Measurements from ENCODE around the gene RIMS4. TPM values are rescaled to one million over a fixed set of nuclear protein-coding genes. Genes with fewer than 3 reads are reported as not detected.
"Not testable (repeated sequence)": the region's sequence is repeated elsewhere in the genome, so short reads cannot be mapped to it uniquely, and the experiment has no call there.

The RIMS4 gene
- total and polyA plus RNA-seq, 3 donors from 2014 or later, result 29.7 to 72.1 (median 32.1) TPM

DNA sequence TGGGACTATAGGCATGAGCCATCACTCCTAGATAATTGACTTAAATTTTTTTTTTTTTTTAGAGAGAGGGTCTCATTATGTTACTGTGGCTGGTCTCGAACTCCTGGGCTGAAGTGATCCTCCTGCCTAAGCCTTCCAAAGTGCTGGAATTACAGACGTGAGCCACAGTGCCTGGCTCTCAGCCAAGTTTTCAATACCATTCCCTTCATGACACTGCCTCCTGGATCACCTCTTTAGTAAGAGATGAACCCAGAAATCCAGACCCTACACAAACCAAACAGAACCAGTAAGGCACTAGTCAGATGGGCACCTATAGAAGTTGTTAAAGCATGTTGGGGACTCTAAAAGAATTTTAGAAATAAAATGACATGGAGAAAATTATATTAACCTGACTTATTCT is 18.3 kb upstream of the RIMS4 start:
- Histone ChIP-seq H3K36me3 (ENCODE audit: low read depth, missing control alignments) (no peaks in the 10 kb centered on the region), H3K4me1 (no peaks in the 10 kb centered on the region), H3K9me3 (no peaks in the 10 kb centered on the region), H3K4me3 (no peak overlapping the region), H3K27me3 (no peaks in the 10 kb centered on the region), H3K27ac (no peak overlapping the region)
- no peak for TF ChIP-seq POLR2A (IDR thresholded peaks at IDR 0.05)
- TF ChIP-seq, protein P1, sequence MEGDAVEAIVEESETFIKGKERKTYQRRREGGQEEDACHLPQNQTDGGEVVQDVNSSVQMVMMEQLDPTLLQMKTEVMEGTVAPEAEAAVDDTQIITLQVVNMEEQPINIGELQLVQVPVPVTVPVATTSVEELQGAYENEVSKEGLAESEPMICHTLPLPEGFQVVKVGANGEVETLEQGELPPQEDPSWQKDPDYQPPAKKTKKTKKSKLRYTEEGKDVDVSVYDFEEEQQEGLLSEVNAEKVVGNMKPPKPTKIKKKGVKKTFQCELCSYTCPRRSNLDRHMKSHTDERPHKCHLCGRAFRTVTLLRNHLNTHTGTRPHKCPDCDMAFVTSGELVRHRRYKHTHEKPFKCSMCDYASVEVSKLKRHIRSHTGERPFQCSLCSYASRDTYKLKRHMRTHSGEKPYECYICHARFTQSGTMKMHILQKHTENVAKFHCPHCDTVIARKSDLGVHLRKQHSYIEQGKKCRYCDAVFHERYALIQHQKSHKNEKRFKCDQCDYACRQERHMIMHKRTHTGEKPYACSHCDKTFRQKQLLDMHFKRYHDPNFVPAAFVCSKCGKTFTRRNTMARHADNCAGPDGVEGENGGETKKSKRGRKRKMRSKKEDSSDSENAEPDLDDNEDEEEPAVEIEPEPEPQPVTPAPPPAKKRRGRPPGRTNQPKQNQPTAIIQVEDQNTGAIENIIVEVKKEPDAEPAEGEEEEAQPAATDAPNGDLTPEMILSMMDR (IDR thresholded peaks at IDR 0.05), result no peak
- intact Hi-C loops (cut with DNase I; ENCODE audit: low total_unique reads), result no loop called here
- DNase-seq, result no peak
- WGBS, 2 donors, result 56 to 79% methylated on average over 2 of the region's 2 CpGs

DNA sequence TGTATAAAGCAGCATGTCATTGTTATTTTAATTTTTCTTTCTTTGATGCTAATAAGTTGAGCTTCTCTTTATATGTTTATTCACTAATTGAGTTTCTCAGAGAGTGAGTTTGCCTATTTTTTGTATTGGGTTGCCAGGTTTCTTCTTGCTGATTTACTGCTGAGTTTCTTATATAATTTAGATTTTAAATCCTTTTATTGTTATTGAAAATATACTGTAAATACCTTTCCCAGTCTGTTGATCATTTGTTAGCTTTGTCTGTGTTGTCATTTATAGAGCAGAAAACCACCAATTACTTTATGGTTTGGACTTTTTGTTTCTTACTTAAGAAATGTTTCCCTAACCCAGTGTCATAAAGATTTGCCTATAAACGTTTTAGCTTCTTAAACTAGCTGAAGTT is 17.1 kb upstream of the RIMS4 start:
- Histone ChIP-seq H3K36me3 (ENCODE audit: low read depth, missing control alignments) (no peaks in the 10 kb centered on the region), H3K4me1 (no peaks in the 10 kb centered on the region), H3K9me3 (no peaks in the 10 kb centered on the region), H3K27ac (no peak overlapping the region), H3K27me3 (no peaks in the 10 kb centered on the region), H3K4me3 (no peak overlapping the region)
- WGBS, 2 donors, result 37 to 51% methylated on average over 1 of the region's 1 CpG
- intact Hi-C loops (cut with DNase I; ENCODE audit: low total_unique reads), result no loop called here
- DNase-seq, result no peak
- TF ChIP-seq, protein P1 (IDR thresholded peaks at IDR 0.05), result no peak
- TF ChIP-seq POLR2A (IDR thresholded peaks at IDR 0.05), result no peak

DNA sequence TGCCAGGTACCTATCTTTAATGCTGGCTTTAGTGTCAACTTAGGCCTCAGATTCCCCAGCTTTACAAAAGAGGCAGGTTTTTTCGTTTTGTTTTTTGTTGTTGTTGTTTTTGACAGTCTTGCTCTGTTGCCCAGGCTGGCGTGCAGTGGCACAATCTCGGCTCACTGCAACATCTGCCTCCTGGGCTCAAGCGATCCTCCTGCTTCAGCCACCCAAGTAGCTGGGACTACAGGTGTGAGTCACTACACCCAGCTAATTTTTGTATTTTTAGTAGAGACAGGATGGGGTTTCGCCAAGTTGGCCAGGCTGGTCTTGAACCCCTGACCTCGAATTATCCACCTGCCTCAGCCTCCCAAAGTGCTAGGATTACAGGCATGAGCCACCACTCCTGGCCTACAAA is 11.2 kb upstream of the RIMS4 start:
- not testable (repeated sequence) for DNase-seq

DNA sequence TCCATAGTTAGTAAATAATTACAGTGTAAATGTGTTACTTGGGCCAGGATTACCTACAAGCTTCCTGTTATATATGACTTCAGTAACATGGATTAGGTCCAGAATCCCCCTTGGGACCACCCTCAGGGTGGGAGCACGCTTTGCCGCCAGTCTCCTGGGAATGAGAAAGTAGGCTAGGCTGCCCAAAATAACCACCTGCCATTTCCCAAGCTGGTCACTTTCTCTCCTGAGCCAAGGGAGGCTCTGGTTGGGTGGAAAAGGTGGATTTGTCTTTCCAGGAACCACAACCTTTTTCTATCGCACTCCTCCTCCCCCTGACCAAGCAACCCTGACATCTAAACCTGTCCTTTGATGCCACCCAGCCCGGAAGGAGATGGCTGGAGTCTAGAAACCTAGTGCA is 9.6 kb upstream of the RIMS4 start:
- H3K27me3 ChIP-seq, result no peaks in the 10 kb centered on the region
- intact Hi-C loops (cut with DNase I; ENCODE audit: low total_unique reads), result no loop called here
- H3K9me3 ChIP-seq, result no peaks in the 10 kb centered on the region
- no peak for DNase-seq
- no peaks in the 10 kb centered on the region for H3K36me3 ChIP-seq (ENCODE audit: low read depth, missing control alignments)
- WGBS, 2 donors, result 74 to 77% methylated on average over 4 of the region's 4 CpGs
- TF ChIP-seq, protein P1 (IDR thresholded peaks at IDR 0.05), result no peak
- no peak for TF ChIP-seq POLR2A (IDR thresholded peaks at IDR 0.05)
- H3K4me1 ChIP-seq, result no peaks in the 10 kb centered on the region
- no peak overlapping the region for H3K27ac ChIP-seq
- H3K4me3 ChIP-seq, result no peak overlapping the region

More for the DNA sequence above, 11.2 kb upstream of the RIMS4 start:
- H3K36me3 ChIP-seq (ENCODE audit: low read depth, missing control alignments); H3K4me3 ChIP-seq; intact Hi-C loops (cut with DNase I; ENCODE audit: low total_unique reads); H3K9me3 ChIP-seq; H3K27me3 ChIP-seq; H3K27ac ChIP-seq; H3K4me1 ChIP-seq: not testable (repeated sequence)
- 88 to 90% methylated on average over 5 to 6 of the region's 6 CpGs for WGBS, 2 donors

DNA sequence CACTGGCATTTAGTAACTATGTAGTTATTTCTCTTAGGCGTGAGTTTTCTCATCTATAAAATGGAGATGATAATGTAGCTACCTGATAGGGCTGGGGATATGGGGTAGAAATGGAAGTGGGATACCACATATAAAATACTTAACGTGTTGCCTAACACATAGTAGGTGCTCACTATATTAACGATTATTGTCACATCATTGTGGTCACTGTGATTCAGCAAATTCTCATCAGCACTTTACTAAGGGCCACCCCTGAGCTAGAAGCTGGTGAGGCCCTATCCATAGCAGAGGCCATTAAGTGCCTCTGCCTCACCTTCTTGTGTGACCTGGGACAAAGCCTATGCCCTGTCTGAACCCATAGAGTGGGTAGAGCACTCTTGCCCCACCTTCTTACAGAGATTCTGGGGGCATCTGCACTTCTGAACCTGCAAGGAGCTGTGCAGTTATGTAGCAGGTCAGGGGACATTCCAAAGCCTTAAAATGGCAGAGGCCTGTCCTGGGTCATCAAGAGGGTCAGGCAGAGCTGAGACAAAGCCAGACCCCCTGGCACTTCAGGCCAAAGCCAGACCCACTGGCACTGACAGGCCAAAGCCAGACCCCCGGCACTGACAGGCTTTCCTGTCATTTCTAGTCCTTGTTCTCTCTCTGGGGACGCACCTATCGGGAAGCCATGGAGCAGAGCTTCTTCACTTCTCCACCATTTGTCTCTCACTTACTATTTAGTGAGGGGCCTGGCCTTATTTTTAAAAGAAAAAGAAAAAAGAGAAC is 7.0 kb upstream of the RIMS4 start:
- intact Hi-C loops (cut with DNase I; ENCODE audit: low total_unique reads), result no loop called here
- no peak for DNase-seq
- TF ChIP-seq POLR2A (IDR thresholded peaks at IDR 0.05), result no peak
- TF ChIP-seq, protein P1 (IDR thresholded peaks at IDR 0.05), result no peak
- no peaks in the 10 kb centered on the region for H3K27me3 ChIP-seq
- no peaks in the 10 kb centered on the region for H3K4me1 ChIP-seq
- no peaks in the 10 kb centered on the region for H3K9me3 ChIP-seq
- no peaks in the 10 kb centered on the region for H3K36me3 ChIP-seq (ENCODE audit: low read depth, missing control alignments)
- WGBS, 2 donors, result 84 to 93% methylated on average over 6 of the region's 6 CpGs
- no peak overlapping the region for H3K4me3 ChIP-seq
- H3K27ac ChIP-seq, result no peak overlapping the region

Data from testis (tissue), 3 donors.